GM10266 (cell line): ENCODE measurements around the gene GPR108.

Experiments
- DNase-seq: peaks from one replicate; pipeline ENCODE4 v3.0.0; 2012; ENCODE audit errors: extremely low spot score
- TF ChIP-seq, protein P1 (sequence below): IDR thresholded peaks from 2 replicates; pipeline ENCODE4 v1.5.1; 2012; ENCODE audit warnings: mild to moderate bottlenecking, low read depth; ENCODE audit not compliant: control insufficient read depth, insufficient read depth; ENCODE audit errors: missing control alignments

The GPR108 gene

GRCh38 chr19:6718111-6718740 is 19.2 kb downstream of the GPR108 start:
- no peak for DNase-seq
- TF ChIP-seq, protein P1, sequence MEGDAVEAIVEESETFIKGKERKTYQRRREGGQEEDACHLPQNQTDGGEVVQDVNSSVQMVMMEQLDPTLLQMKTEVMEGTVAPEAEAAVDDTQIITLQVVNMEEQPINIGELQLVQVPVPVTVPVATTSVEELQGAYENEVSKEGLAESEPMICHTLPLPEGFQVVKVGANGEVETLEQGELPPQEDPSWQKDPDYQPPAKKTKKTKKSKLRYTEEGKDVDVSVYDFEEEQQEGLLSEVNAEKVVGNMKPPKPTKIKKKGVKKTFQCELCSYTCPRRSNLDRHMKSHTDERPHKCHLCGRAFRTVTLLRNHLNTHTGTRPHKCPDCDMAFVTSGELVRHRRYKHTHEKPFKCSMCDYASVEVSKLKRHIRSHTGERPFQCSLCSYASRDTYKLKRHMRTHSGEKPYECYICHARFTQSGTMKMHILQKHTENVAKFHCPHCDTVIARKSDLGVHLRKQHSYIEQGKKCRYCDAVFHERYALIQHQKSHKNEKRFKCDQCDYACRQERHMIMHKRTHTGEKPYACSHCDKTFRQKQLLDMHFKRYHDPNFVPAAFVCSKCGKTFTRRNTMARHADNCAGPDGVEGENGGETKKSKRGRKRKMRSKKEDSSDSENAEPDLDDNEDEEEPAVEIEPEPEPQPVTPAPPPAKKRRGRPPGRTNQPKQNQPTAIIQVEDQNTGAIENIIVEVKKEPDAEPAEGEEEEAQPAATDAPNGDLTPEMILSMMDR: no peak

DNA sequence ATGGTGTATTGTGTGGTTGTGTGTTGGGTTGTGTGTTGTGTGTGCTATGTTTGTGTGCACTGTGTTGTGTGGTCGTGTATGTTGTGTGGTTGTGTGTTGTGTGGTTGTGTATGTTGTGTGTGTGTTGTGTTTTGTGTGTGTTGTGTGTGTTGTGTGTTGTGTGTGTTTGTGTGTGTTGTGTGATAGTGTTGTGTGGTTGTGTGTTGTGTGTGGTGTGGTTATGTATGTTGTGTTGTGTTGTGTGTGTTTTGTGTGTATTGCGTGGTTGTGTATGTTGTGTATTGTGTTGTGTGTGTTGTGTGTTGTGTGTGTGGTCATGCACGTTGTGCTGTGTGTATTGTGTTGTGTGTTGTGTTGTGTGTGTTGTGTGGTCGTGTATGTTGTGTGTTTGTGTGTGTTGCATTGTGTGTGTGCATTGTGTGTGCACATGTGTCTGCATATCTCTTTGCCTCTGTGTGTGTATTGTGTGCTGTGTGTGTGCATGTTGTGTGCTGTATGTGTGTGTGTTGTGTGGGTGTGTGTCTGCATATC is 19.9 kb downstream of the GPR108 start:
- no peak for DNase-seq
- TF ChIP-seq, protein P1: no peak

- TF ChIP-seq, protein P1: peak; percentile 20
- DNase-seq: no peak
Observed at GRCh38 chr19:6717036-6717435, 20.3 kb downstream of the GPR108 start.

GRCh38 chr19:6716610-6716970 is 20.8 kb downstream of the GPR108 start:
- no peak for DNase-seq
- TF ChIP-seq, protein P1: no peak

DNA sequence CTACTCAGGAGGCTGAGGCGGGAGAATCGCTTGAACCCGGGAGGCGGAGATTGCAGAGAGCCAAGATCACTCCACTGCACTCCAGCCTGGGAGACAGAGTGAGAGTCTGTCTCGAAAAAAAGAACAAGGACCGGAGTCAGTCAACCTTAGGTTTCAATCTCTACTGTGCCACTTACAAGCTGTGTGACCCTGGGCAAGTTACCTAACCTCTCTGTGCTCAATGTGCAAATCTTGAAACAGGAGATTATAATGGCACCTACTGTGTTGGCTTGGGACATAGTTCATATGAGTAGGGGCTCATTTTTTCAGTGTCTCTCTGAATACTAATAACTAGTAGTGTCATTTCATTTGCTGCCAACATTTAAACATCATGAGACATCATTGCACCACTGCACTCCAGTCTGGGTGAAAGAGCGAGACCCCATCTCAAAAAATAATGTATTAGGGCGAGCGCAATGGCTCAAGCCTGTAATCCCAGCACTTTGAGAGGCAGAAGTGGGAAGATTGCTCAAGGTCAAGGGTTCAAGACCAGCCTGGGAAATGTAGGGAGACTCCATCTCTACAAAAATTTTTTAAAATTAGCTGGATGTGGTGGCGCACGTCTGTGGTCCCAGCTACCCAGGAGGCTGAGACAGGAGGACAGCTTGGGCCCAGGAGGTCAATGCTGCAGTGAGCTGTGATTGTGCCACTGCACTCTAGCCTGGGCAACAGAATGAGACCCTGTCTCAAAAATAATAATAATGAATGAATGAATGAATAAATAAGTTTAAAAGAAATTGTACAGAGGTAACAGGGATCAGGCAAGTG is 22.4 kb downstream of the GPR108 start:
- DNase-seq: no peak
- TF ChIP-seq, protein P1: no peak

DNA sequence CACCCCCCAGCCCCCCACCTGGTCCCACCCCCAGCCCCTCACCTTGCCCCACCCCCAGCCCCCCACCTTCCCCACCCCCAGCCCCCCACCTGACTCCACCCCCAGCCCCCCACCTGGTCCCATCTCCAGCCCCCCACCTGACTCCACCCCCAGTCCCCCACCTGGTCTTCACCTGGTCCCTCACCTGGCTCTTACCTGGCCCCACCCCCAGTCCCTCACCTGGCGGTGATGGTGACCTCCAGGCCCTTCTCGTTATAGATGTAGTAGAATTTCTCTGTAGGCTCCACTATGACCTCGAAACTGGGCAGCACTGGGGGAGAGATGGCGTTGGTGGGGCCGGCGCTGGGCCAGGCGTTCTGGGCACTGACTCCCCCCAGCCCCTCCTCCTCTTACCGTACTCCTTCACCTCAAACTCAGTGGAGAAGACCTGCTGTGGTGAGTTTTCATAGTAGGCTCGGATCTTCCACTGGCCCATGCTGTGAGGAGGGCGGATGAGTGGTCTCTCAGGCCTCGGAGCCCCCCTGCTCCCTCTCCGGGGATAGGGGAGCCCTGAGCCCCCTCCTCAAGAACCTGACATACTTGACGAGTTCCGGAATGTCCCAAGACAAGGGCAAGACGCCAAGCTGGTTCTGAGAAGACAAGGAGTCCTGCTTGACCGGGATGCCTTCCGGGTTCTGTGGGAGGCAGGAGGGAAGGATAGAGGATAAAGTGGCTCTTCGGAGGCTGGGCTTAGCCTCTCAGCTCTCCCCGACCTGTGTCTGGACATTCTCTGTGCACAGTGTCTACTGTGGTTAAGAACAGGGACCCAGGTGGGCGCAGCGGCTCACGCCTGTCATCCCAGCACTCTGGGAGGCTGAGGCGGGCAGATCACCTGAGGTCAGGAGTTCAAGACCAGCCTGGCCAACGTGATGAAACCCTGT is 23.3 kb downstream of the GPR108 start:
- TF ChIP-seq, protein P1: no peak
- no peak for DNase-seq
